SK-N-SH treated with all-trans-retinoic acid at 6 μM for 48 hours (cell line): ENCODE data around the gene DLG2.

Experiments
- ATAC-seq: fragments of 200-7000 bp; cut with Tn5 transposase; 3 replicates; pipeline ENCODE4 v1.9.1; 2020; ENCODE audit warnings: mild to moderate bottlenecking, moderate library complexity
- ARNTL ChIP-seq: fragments of 450-650 bp; formaldehyde crosslinking; IDR thresholded peaks from 2 replicates; pipeline ENCODE4 v1.5.0; 2020; ENCODE audit warnings: low read depth, mild to moderate bottlenecking, moderate library complexity, borderline replicate concordance
- BACH2 ChIP-seq: fragments of 250-450 bp; sonication (Bioruptor Pico); IDR thresholded peaks from 2 replicates; pipeline ENCODE4 v1.9.0; 2021; ENCODE audit warnings: mild to moderate bottlenecking, borderline replicate concordance
- CREB5 ChIP-seq: fragments of 250-450 bp; sonication (Bioruptor Pico); IDR thresholded peaks from 2 replicates; pipeline ENCODE4 v1.5.1; 2020; ENCODE audit warnings: low read depth, mild to moderate bottlenecking, moderate library complexity
- CSDC2 ChIP-seq: fragments of 250-450 bp; sonication (Bioruptor Pico); IDR thresholded peaks from 2 replicates; pipeline ENCODE4 v1.5.0; 2020; ENCODE audit warnings: mild to moderate bottlenecking, moderate library complexity
- ISL1 ChIP-seq: fragments of 250-450 bp; sonication (Bioruptor Pico); IDR thresholded peaks from 2 replicates; pipeline ENCODE4 v2.1.2; 2022; ENCODE audit warnings: mild to moderate bottlenecking, moderate library complexity
- OSR1 ChIP-seq: fragments of 250-450 bp; sonication (Bioruptor Pico); IDR thresholded peaks from 2 replicates; pipeline ENCODE4 v1.8.0; 2022; ENCODE audit warnings: moderate library complexity, mild to moderate bottlenecking, inconsistent platforms
- PATZ1 ChIP-seq: fragments of 250-450 bp; sonication (Bioruptor Pico); IDR thresholded peaks from 2 replicates; pipeline ENCODE4 v1.8.0; 2020; ENCODE audit warnings: mild to moderate bottlenecking, moderate library complexity, borderline replicate concordance
- PPARA ChIP-seq: fragments of 250-450 bp; sonication (Bioruptor Pico); IDR thresholded peaks from 2 replicates; pipeline ENCODE4 v1.5.0; 2020; ENCODE audit warnings: mild to moderate bottlenecking, borderline replicate concordance
- RARB ChIP-seq: fragments of 250-450 bp; sonication (Bioruptor Pico); IDR thresholded peaks from 2 replicates; pipeline ENCODE4 v1.8.0; 2021; ENCODE audit warnings: mild to moderate bottlenecking, moderate library complexity
- SNAI2 ChIP-seq: fragments of 250-450 bp; sonication (Bioruptor Pico); IDR thresholded peaks from 2 replicates; pipeline ENCODE4 v1.5.0; 2020; ENCODE audit warnings: mild to moderate bottlenecking, moderate library complexity
- TCF4 ChIP-seq: fragments of 250-450 bp; sonication (Bioruptor Pico); IDR thresholded peaks from 2 replicates; pipeline ENCODE4 v1.8.0; 2021; ENCODE audit warnings: mild to moderate bottlenecking, moderate library complexity, borderline replicate concordance
- TSHZ2 ChIP-seq: fragments of 250-450 bp; sonication (Bioruptor Pico); IDR thresholded peaks from 2 replicates; pipeline ENCODE4 v1.5.0; 2020; ENCODE audit warnings: mild to moderate bottlenecking, moderate library complexity
- ZFP3 ChIP-seq: fragments of 250-450 bp; sonication (Bioruptor Pico); IDR thresholded peaks from 2 replicates; pipeline ENCODE4 v1.5.0; 2020; ENCODE audit warnings: mild to moderate bottlenecking, moderate library complexity
- ZFP30 ChIP-seq: fragments of 450-650 bp; formaldehyde crosslinking; IDR thresholded peaks from 2 replicates; pipeline ENCODE4 v1.5.0; 2022; ENCODE audit warnings: mild to moderate bottlenecking, moderate library complexity
- ZNF70 ChIP-seq: fragments of 450-650 bp; formaldehyde crosslinking; IDR thresholded peaks from 2 replicates; pipeline ENCODE4 v1.5.0; 2020; ENCODE audit warnings: mild to moderate bottlenecking, moderate library complexity
- ZNF8 ChIP-seq: fragments of 450-650 bp; formaldehyde crosslinking; IDR thresholded peaks from 2 replicates; pipeline ENCODE4 v1.5.0; 2020; ENCODE audit warnings: mild to moderate bottlenecking, moderate library complexity
- TF ChIP-seq, protein P1 (sequence below): fragments of 250-450 bp; sonication (Bioruptor Pico); IDR thresholded peaks from 2 replicates; pipeline ENCODE4 v1.5.1; 2021; ENCODE audit warnings: mild to moderate bottlenecking, moderate library complexity
- TF ChIP-seq, protein P2 (sequence below): fragments of 250-450 bp; sonication (Bioruptor Pico); IDR thresholded peaks from 2 replicates; pipeline ENCODE4 v1.8.0; 2021; ENCODE audit warnings: low read depth, mild to moderate bottlenecking, moderate library complexity, borderline replicate concordance

The DLG2 gene

DNA sequence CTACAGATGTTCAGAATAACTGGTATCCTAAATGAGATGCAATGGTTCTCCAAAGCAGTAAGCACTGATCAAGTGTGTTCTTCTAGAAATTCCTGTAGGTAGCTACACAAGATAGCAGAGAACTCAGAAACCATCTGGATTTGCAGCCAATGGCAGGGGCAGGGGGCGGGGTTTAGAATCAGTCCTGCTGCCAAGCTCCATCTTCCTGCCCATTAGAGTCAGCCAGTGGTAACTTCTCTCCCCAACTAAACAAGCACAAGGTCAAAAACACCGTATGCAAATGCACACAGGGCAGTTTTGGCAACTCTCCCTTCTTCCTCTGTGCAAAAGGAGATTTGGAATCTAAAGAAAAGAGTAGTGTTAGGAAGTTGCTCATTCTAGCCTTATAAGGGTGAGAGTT, 2103.5 kb downstream of the DLG2 start:
- TF ChIP-seq ISL1 (CRISPR knock-in tag) (no peak), ZNF8 (CRISPR knock-in tag) (no peak), SNAI2 (CRISPR knock-in tag) (no peak), OSR1 (CRISPR knock-in tag) (no peak), CSDC2 (CRISPR knock-in tag) (no peak)
- TF ChIP-seq, protein P1, sequence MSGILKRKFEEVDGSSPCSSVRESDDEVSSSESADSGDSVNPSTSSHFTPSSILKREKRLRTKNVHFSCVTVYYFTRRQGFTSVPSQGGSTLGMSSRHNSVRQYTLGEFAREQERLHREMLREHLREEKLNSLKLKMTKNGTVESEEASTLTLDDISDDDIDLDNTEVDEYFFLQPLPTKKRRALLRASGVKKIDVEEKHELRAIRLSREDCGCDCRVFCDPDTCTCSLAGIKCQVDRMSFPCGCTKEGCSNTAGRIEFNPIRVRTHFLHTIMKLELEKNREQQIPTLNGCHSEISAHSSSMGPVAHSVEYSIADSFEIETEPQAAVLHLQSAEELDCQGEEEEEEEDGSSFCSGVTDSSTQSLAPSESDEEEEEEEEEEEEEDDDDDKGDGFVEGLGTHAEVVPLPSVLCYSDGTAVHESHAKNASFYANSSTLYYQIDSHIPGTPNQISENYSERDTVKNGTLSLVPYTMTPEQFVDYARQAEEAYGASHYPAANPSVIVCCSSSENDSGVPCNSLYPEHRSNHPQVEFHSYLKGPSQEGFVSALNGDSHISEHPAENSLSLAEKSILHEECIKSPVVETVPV (CRISPR knock-in tag): no peak
- no peak; the same call in 2 of the 3 replicates for ATAC-seq

DNA sequence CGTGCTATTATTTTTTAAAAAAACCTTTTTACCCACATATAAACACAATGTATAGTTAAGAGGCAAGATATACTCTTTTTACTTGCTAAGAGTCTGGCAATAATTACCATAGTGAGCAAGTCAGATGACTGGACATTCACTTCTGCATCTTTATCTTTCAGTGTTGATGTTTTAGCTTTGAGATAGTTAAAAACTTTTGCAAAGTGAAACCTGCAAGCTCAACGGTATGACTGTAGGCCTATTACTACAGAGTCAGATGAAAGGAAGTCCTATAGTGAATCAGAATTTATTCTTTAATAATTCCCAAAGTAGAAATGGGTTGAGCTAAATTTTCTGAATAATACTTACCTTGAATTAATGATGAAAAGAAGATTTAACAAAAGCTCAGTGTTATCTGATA, 2104.2 kb downstream of the DLG2 start:
- ATAC-seq: no peak
- TF ChIP-seq PPARA (no peak), OSR1 (CRISPR knock-in tag) (no peak), ZNF8 (CRISPR knock-in tag) (no peak), SNAI2 (CRISPR knock-in tag) (no peak), BACH2 (CRISPR knock-in tag) (no peak), ZFP30 (CRISPR knock-in tag) (no peak), CREB5 (CRISPR knock-in tag) (no peak), TCF4 (CRISPR knock-in tag) (no peak), RARB (CRISPR knock-in tag) (no peak), ZFP3 (CRISPR knock-in tag) (no peak), CSDC2 (CRISPR knock-in tag) (no peak), TSHZ2 (CRISPR knock-in tag) (no peak), ZNF70 (CRISPR knock-in tag) (no peak), ARNTL (CRISPR knock-in tag) (no peak), ISL1 (CRISPR knock-in tag) (no peak), PATZ1 (CRISPR knock-in tag) (no peak)
- TF ChIP-seq, protein P2, sequence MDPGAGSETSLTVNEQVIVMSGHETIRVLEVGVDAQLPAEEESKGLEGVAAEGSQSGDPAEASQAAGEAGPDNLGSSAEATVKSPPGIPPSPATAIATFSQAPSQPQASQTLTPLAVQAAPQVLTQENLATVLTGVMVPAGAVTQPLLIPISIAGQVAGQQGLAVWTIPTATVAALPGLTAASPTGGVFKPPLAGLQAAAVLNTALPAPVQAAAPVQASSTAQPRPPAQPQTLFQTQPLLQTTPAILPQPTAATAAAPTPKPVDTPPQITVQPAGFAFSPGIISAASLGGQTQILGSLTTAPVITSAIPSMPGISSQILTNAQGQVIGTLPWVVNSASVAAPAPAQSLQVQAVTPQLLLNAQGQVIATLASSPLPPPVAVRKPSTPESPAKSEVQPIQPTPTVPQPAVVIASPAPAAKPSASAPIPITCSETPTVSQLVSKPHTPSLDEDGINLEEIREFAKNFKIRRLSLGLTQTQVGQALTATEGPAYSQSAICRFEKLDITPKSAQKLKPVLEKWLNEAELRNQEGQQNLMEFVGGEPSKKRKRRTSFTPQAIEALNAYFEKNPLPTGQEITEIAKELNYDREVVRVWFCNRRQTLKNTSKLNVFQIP (CRISPR knock-in tag): no peak

- ATAC-seq: peak; percentile 92
- TF ChIP-seq PATZ1 (CRISPR knock-in tag): no peak
- TF ChIP-seq CSDC2 (CRISPR knock-in tag): no peak
- no peak for TF ChIP-seq TSHZ2 (CRISPR knock-in tag)
- no peak for TF ChIP-seq SNAI2 (CRISPR knock-in tag)
- TF ChIP-seq, protein P2 (CRISPR knock-in tag): no peak
- TF ChIP-seq ZFP3 (CRISPR knock-in tag): no peak
- no peak for TF ChIP-seq ZFP30 (CRISPR knock-in tag)
These were observed 2105.2 kb downstream of the DLG2 start for GRCh38 chr11:83521647-83522596.
